HG02642 (cell line): ENCODE measurements around the gene LDB2.

Source experiments
- ATAC-seq: cut with Tn5 transposase; IDR thresholded peaks from one replicate; pipeline ENCODE4 v1.9.1; 2021; ENCODE audit warnings: mild to moderate bottlenecking; ENCODE audit not compliant: unreplicated experiment, poor library complexity

Gene LDB2

DNA sequence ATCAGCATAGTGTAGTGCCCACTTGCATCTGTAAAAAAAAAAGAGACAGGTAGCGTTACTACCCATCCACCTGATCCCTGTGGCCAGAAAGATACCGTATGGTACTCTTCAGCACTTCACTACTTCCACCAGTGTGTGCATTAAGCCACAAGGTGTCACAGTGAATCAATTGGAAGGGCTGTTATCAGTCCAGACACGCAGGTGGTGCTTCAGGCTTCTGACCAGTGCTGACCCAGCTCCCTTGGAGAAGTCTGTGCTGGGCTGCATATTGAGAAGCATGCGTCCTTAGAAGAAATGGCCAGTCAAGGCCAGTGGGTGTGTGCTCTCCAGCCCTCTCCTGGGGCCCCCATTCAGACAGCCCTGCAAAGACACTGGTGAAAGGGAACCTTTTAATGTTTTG lies 10.6 kb downstream of the LDB2 start:
- ATAC-seq = no peak

DNA sequence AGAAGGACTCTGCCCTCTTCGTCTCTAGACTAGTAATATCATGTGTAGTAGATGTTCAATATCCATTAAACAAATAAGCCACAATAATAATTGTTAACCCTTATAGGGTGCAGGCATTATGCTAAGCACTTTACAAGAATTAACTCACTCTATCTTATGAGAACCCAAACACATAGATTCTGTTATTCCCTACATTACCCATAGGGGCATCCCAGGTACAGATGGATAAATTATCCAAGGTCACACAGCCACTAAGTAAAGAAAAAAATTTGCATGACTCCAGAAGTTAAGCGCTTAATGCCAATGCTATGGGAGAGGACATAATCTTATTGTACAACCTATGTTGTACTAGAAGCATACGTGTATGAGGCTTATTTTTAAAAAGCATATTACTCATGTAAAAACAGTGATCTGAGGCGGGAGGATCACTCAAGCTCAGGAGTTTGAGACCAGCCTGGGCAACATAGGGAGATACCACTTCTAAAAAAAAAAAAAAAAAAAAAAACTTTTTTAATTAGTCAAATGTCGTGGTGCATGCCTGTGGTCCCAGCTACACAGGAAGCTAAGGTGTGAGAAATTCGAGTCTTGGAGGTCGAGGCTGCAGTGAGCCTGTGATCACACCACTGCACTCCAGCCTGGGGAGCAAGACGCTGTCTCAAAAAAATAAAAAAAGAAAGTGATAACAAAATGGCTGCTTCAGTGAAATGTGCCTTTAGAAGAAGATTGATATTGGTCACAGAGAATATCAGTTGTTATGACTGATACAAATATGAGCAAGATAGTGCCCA lies 13.6 kb downstream of the LDB2 start:
- no peak for ATAC-seq

DNA sequence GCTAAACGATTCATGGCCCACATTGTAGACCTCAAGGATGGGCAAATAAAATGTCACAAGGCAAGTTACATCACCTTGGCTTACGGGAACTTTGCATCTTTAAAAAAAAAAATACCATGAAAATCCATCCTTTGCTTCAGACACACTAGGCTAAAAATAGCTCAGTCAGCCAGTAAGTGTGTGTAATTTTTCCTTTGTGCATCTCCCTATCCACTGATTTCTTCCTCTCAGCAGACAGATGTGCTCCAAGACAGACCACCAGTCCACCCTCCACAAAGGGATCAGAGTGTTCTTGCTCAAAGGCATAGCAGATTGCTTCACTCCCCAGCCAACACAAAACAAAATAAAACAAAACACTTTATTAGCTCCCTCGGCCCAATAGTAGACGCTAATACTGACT lies 14.6 kb downstream of the LDB2 start:
- ATAC-seq = no peak

DNA sequence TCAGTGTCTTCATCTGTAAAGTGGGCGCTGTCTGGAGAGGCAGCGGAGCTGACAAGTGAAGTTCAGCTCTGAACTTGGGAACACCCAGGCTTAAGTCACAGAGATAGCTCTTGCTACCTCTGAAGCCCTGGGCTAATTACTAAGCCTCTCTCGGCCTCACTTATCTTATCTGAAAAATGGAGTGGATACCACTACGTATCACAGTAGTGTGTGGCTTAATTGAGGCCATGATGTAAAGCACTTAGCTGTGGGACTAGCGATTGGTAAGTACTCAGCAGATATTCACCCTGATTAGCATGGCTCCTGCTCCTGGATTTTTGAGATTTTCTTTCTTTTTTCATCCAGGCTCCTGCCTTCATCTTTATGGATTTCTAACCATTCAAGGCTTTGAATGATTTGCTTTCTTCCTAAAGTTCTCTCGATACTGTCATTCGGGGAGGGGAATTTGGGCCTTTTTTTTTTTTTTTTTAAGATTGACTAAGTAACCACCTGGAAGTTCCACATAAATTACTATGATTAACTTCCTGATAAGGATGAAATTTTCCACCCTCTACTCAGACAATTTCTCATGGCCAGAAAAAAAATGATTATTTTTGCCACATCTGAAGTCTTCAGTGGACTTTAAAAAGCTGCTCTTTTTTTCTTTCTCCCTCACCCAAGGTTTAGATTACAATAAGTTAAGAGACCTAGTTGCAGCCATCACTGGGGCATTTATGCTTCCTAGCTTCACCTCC lies 17.1 kb downstream of the LDB2 start:
- ATAC-seq = no peak

DNA sequence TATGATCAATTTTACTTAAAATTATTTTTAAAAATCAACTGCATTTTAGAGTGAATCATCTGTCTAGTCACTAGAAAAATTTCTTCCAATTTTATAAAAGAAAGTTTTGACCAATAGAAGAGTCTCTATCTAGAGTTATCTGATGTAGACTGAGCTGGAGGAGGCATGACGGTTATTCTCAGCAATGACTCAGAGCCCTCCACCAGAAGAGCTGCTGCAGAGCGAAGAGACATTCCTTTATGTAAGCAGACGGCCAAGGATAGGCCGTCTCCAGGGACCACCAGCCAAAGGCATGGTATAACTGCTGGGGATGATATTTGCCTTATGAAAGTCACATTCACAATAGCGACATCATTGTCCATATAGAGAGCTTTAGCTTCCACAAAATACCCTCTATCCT lies 23.0 kb downstream of the LDB2 start:
- ATAC-seq = no peak

DNA sequence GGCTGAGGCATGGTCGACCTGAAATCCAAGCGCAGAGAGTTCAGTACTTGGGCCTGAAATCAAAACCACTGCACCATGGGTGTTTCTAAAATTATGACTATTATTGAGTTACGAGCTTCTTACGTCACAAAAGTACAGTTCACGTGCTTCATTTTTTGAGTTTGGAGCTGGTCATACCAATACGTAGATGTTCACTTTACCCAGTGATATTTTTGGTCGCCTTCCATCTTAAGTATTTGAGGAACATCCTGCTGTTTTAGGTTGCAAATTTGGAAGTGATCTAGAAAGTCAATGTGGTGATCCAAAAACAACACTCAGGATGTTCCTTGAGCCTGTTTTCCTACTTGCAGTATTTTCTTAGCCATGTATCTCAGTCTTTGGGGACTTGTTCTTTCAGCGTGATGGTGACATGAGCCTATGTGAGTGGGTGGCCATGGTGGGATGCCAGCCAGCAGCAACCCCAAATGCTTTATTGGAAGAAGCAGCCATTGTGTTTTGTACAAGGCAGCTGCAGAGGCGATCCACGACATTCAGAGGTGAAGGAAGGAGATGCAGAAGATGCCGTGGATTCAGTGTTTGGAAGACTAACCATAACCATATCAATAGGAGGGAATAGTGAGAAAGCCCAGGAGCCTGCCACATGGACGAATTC lies 28.7 kb downstream of the LDB2 start:
- no peak for ATAC-seq

DNA sequence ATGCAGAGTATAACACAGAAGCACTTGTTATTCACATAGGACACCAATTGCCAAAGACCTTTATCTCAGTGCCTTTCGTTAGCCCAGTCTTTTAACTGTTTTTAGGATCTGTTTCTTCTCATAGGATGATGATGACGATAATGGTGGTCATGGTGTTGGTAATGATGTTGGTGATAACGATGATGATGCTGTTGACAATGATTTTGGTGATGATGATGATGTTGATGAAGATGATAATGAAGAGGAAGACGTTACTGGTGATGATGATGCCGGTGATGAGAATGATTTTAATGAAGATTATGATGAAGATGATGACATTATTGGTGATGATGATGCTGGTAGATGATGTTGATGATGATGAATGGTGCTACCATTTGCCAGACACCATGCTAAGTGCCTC lies 29.8 kb downstream of the LDB2 start:
- ATAC-seq = no peak

DNA sequence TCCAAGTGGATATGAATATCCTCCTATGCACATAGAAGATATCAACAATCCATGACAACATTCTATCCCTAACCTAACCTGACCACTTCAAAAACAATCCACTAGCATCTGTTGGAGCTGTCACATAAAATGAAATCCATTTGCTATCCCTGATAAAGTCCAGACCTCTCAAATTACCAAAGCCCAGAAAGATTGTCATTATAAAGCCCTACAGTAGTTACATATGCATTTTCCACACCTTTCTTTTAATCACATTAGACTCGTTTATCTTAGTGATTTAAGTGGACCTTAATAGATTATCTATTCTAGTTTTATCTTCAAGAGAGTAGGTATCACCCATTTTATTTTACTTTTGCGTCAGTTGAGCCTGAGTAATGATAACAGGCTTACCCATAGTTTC lies 30.6 kb downstream of the LDB2 start:
- ATAC-seq = no peak

DNA sequence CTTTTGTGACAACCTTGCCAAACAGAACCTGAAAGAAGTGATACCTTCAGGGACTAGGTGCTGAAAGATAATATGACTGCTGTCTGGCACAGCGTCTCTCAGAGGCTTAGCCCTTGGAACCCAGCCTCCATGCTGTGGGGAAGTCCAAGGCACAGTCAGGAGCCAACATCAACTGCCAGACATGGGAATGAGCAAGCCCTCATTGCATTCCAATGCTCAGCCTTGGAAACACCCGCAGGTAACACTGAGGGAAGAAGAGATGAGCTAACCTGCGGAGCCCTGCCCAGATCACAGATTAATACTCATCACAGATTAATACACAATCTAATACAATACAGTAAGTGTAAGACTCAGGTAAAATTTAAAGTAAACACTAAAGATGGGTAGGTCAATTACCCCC lies 31.5 kb downstream of the LDB2 start:
- no peak for ATAC-seq

DNA sequence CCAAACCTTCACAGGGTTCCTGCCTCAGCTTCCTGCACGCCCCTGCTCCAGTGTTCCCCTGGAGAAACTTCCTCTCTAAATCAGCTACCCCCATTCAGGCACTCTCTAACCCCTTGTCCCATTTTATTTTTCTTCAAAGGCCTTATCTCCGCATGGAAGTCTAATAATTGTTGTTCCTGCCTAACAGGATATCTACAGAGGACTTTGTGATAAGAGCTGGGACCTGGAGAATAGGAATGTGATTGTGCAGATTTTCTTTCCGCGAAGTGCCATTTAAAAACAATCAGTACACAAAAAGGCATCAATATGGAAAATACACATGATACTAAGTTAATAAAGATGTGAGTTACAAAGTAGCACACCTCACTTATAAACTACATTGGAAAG lies 32.6 kb downstream of the LDB2 start:
- no peak for ATAC-seq

DNA sequence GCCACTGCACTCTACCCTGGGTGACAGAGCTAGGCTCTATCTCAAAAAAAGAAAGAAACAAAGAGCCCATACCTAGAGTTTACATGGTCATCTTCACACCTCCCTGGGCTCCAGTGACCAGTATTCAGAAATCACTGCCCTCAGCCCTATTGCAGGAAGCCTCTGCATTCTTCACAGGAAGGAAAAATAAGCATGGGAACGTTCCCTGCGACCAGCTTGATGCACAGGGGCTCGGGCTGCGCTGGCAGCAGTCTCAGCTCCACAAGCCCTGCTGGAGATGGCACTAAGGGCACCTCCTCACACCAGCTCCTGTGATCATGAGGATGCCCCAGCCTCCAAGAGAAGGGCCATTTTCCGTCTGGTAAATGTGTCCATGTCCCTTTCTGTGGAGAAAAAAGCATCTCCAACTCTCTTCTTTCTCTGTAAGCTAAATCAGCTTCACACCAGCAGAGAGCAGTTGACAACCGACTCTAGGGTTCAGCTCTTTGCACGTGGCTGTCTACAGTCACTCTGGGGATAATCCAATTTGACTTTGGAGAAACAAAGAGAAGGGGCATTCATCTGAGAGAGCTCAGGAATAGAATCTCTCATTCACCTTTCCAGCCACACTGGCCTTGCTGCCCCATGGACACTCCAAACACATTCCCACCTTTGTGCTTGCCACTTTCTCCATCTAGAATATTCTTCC lies 33.1 kb downstream of the LDB2 start:
- no peak for ATAC-seq

DNA sequence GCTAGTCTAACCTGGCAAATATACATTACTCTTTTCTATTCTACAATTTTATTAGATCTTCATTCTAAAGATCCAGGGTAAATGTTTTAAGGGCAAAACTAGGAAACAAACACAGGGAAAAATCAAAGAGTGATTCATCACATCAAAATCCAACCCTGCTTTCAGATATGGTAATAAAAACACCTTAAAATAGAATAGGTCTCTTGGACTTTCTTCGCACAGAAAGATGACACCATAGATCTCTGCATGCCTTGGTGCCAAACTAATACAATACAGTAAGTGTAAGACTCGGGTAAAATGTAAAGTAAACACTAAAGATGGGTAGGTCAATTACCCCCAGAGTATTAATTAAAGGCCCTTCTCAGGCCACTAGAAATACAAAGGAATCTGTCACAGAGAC lies 34.2 kb downstream of the LDB2 start:
- ATAC-seq = no peak

DNA sequence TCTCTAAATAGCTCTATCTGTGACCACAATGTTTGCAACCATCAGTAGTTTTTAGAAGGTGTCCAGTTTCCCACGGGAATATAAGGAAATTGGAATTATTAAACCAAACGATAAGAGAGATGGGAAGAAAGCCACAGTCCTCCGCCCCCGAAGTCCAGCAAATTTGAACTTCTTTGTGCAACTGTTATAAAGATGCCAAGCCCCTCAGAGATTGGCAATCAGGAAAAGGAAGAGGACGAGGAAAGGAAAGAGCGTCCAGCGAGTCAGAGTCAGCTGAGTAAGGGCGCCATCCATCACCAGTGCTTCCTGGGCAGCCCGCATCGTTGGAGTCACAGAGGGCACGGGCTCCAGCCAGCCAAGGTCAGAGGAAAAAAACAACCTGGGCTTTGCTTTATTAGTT lies 35.7 kb downstream of the LDB2 start:
- no peak for ATAC-seq

DNA sequence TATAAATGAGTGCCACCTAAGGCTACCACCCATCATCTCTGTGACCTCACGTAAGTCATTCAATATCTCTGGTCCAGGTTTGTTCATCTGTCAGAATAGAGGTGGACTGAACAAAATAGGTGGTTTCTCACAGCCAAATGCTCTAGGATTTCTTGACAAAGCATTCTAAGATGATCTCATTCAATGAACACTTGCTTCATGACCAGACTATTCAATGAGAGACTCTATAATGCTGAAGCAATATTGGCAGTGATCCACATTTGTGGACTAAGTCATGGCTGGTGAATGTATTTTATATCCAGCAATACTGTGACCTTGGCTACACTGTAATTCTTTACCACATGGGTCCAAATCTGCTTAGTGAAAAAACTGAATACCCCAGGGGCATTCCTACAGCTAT lies 37.9 kb downstream of the LDB2 start:
- no peak for ATAC-seq

DNA sequence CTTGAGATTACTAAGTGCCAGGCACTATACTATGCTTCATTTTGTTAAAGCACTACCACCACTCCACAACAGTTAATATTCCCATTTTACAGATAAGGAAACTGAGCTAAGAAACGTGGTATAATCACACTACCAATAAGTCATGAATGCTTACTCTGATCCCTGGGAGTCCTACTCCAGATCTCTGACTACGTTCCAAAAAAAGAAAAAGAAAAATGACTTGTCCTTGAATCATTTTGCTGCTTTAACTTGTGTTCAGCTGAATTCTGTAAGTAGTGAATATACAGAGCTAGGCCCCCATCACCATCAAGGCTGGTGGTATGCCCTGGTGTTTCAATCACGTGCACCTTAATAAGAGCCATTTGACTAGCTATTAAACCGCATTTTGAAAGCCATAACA lies 39.4 kb downstream of the LDB2 start:
- ATAC-seq = no peak

DNA sequence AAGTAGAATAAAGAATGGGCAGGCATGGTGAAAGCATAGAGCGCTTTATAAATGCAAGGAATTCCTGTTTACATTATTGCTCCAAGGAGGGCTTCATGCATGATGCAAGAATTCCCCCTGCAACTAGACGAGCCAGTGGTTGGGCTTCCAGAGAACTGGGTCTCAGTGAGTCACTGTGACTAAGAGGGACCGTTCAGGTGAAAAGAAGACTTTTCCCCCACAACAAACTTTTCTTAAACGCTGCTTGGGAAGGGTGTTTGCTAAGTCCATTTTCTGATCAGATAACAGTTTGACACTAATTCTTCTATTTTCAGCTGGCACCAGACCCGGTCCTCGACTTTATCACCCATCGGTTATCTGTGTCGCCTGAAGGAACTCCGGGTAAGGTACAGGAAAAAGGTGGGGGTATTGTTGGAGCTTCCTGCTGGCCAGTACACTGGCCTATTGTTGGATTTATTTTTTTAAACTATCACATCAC lies 40.1 kb downstream of the LDB2 start:
- no peak for ATAC-seq

DNA sequence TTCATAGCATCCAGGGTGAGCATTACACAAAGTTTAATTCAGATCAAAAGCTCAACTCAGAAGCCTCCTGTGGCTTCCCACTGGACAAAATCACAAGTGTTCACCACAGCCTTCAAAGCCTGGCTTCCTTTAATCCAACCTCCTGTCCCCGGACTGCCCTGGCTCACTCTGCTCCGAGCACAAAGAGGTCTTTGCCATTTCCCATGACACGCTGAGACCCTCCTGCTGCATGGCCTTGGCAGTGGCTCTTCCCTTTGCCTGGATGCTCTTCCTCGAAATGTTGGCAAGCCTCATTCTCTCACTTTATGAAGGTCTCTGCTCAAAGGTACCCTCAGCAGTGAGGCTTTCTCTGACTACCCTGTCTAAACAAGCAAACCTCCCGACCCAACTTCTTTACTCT lies 41.0 kb downstream of the LDB2 start:
- no peak for ATAC-seq

DNA sequence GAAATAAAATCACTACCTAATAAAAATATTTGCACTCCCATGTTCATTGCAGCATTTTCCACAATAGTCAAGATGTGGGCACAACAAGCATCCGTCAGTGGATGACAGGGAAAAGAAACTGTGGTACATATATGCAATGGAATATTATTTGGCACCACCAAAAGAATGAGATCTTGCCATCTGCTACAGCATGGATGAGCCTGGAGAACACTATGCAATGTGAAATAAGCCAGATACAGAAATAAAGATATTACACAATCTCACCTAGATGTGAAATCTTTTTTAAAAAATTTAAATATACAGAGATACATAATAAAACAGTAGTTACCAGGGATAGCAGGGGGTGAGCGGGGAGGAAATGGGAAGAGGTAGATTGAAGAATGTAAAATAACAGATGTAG lies 44.8 kb downstream of the LDB2 start:
- no peak for ATAC-seq

DNA sequence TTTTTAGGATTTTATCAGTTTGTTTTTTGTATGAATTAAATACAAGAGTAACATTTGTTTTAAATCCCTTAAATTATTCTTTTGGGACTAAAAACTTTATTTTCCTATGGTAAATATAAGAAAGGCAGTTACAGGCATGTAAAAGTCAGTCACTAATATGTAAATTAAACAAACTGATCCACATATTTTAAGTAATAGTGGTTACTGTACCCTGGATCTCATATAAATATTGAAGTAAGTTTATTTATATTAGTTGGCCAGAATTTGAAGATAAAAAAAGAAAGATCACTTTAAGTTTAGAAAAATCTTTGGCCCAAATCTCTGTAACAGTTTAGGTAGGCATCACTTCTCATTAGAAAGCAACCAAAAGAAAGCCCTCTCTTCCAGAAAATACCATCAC lies 45.8 kb downstream of the LDB2 start:
- ATAC-seq = no peak

DNA sequence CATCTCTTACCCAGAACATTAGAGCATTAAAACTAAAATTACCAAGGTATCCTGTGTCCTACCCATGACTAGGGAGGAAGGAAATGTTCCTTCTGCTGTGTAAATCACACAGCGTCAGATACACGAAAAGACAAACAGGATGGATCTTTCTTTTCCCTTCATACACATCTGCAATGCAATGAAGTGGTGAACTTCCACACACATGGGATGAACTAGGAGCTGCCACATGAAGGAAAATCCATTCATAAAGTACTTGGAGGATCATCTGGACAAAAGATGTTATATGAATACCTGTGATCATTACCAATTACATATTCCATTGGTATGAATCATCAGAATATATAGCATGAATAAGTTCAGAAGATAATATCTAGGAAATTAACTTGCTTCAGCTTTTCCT lies 46.2 kb downstream of the LDB2 start:
- ATAC-seq = no peak

DNA sequence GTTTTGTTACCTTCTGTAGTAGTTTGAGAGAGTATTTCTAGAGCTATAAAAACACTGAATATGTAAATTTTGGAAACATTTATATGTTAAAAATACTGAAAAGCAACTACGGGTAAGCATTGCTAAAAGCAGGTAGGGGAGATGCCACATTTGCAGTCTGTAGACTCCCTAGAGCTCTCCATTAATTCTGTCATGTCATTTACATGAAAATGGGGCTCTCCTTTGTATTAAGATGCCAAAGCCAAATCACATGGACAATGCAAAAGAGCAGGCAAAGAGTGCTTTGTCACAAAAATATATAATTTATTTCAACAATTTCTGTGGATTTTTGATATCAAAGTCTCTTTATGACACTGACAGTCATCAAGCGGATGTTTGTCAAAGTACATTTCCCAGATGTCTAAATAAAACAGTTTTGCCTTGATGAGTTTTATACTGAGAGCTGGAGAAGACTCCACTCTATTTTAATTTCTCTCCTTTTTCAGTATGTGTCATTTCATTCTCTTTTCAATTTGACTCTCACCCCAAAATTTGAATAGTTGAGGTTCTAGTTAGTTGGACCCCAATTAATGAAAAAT lies 51.8 kb downstream of the LDB2 start:
- no peak for ATAC-seq
